IMR-90 (cell line): Measurements from ENCODE around the gene MYL10.

Source experiments
- CTCF ChIP-seq: conservative IDR thresholded peaks from 2 replicates; pipeline ENCODE4 v1.5.1; 2012; ENCODE audit warnings: mild to moderate bottlenecking, low read depth, low read length, improper control_type of control experiment
- POLR2A ChIP-seq: IDR thresholded peaks from 2 replicates; pipeline ENCODE4 v1.6.1; 2012; ENCODE audit warnings: mild to moderate bottlenecking, low read depth, low read length
- RAD21 ChIP-seq: IDR thresholded peaks from 2 replicates; pipeline ENCODE4 v1.6.1; 2012; ENCODE audit warnings: low read length, improper control_type of control experiment

DNA sequence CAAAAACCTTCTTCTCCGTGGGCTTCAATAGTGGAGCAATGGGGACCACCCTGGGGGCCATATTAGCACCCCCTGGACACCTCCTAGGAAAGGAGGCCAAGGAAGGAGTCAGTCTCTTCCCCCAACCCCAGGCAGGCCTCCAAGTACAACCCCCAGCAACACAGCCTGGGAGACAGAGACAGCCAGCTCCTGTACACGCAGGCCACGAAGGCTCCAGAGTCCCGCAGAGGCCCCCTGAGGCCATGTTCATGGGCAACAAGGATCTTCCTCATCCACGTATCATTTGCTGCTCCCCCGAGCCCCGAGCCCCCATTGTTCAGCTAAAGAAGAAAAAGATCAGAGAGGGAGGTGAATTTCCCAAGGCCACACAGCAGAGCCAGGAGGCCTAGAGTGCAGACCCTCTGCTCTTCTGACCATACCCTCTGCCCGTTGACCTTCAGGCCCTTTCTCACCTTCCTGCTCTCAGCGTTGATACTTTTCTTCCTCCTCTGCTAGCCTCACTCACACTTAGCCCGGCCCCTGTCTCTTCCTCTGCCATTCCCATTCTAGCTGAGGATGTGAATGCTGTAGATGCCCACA is 35.9 kb upstream of the MYL10 start:
- TF ChIP-seq RAD21 (no peak), CTCF (no peak), POLR2A (no peak)
